Glutamatergic neuron (in vitro differentiated cells): ENCODE measurements around the gene CCDC138. TPM values are rescaled to one million over a fixed set of nuclear protein-coding genes. Genes with fewer than 3 reads are reported as not detected.

Source experiments
- DNase-seq: peaks from one replicate; pipeline ENCODE4 v3.0.0; 2022
- H3K27ac Mint-ChIP-seq: one replicate; pipeline ENCODE4 v1.8.0; 2020; ENCODE audit warnings: mild to moderate bottlenecking, mixed read lengths, inconsistent platforms; ENCODE audit not compliant: unreplicated experiment
- H3K27me3 Mint-ChIP-seq: one replicate; pipeline ENCODE4 v1.8.0; 2020; ENCODE audit warnings: mild to moderate bottlenecking, moderate library complexity, mixed read lengths, inconsistent platforms; ENCODE audit not compliant: unreplicated experiment
- H3K36me3 Mint-ChIP-seq: one replicate; pipeline ENCODE4 v1.8.0; 2020; ENCODE audit warnings: mild to moderate bottlenecking, mixed read lengths, inconsistent platforms; ENCODE audit not compliant: unreplicated experiment
- H3K4me1 Mint-ChIP-seq: one replicate; pipeline ENCODE4 v1.8.0; 2020; ENCODE audit warnings: mild to moderate bottlenecking, low read depth, mixed read lengths, inconsistent platforms; ENCODE audit not compliant: unreplicated experiment
- H3K4me3 Mint-ChIP-seq: one replicate; pipeline ENCODE4 v1.8.0; 2020; ENCODE audit warnings: mild to moderate bottlenecking, mixed read lengths, inconsistent platforms; ENCODE audit not compliant: unreplicated experiment
- H3K9me3 Mint-ChIP-seq: one replicate; pipeline ENCODE4 v1.8.0; 2020; ENCODE audit warnings: mild to moderate bottlenecking, moderate library complexity, mixed read lengths, inconsistent platforms; ENCODE audit not compliant: unreplicated experiment
- CTCF ChIP-seq: fragments of 200-600 bp; sonication (generic); IDR thresholded peaks from one replicate; pipeline ENCODE4 v1.5.0; 2021; ENCODE audit not compliant: partially characterized antibody, unreplicated experiment
- total RNA-seq: library from RNA; stranded (reverse); fragmentation: NEBNext Ultra II Directional; extraction: Animal tissue kit (Norgen Biotek cat#: 25700); gene quantifications from one replicate; pipeline ENCODE4 v1.2.1, GENCODE V29; 2021; ENCODE audit not compliant: unreplicated experiment

Gene CCDC138
- total RNA-seq, 1 donor from 2014 or later = 12.0 TPM

GRCh38 chr2:108916122-108916795 lies 129.7 kb downstream of the CCDC138 start:
- TF ChIP-seq CTCF = no peak
- Mint-ChIP-seq H3K27me3 (no peaks in the 10 kb centered on the region), H3K4me3 (no peak overlapping the region), H3K27ac (no peak overlapping the region), H3K36me3 (no peaks in the 10 kb centered on the region), H3K4me1 (no peaks in the 10 kb centered on the region), H3K9me3 (no peaks in the 10 kb centered on the region)
- DNase-seq = no peak

GRCh38 chr2:108916796-108917421 lies 130.3 kb downstream of the CCDC138 start:
- Mint-ChIP-seq H3K4me1 (no peaks in the 10 kb centered on the region), H3K9me3 (no peaks in the 10 kb centered on the region), H3K27me3 (no peaks in the 10 kb centered on the region), H3K36me3 (no peaks in the 10 kb centered on the region), H3K4me3 (no peak overlapping the region), H3K27ac (no peak overlapping the region)
- TF ChIP-seq CTCF = no peak
- DNase-seq = no peak

GRCh38 chr2:108917526-108917925 lies 131.0 kb downstream of the CCDC138 start:
- no peak overlapping the region for H3K27ac Mint-ChIP-seq
- DNase-seq = no peak

GRCh38 chr2:108918156-108918874 lies 131.7 kb downstream of the CCDC138 start:
- Mint-ChIP-seq H3K36me3 (no peaks in the 10 kb centered on the region), H3K4me1 (peaks cover 3% of the 10 kb centered on the region), H3K27ac (no peak overlapping the region), H3K9me3 (no peaks in the 10 kb centered on the region), H3K4me3 (no peak overlapping the region), H3K27me3 (peaks cover 2% of the 10 kb centered on the region)
- TF ChIP-seq CTCF = no peak
- no peak for DNase-seq

More at GRCh38 chr2:108917526-108917925, 131.0 kb downstream of the CCDC138 start:
- H3K4me1 Mint-ChIP-seq = peaks cover 1% of the 10 kb centered on the region
- H3K36me3 Mint-ChIP-seq = no peaks in the 10 kb centered on the region
- peaks cover under 1% of the 10 kb centered on the region for H3K27me3 Mint-ChIP-seq
- no peak for TF ChIP-seq CTCF
- H3K4me3 Mint-ChIP-seq = no peak overlapping the region
- H3K9me3 Mint-ChIP-seq = no peaks in the 10 kb centered on the region
